Gastrocnemius medialis (tissue), 4 donors: Measurements from ENCODE around the gene MRE11.

ENCODE experiments used
- CTCF ChIP-seq, 5 experiments: fragments of 450-650 bp in 3 of 5; fragments of 200-600 bp in 2 of 5; sonication (generic) in 2 of 5; IDR thresholded peaks in 4 of 5; conservative IDR thresholded peaks in 1 of 5; 1 replicate in 4 of 5; 2 replicates in 1 of 5; pipeline ENCODE4 v1.5.1; 2016 to 2019; ENCODE audit warnings: antibody characterized with exemption in 5 of 5, mild to moderate bottlenecking in 3 of 5, moderate library complexity in 3 of 5
- POLR2A ChIP-seq, 2 donors: fragments of 450-650 bp; IDR thresholded peaks; one replicate each; pipeline ENCODE4 v1.6.1; 2017; ENCODE audit warnings: antibody characterized with exemption in 2 of 2, mild to moderate bottlenecking in 2 of 2, moderate library complexity in 2 of 2

GRCh38 chr11:94481342-94481741, 12.3 kb downstream of the MRE11 start:
- TF ChIP-seq CTCF (IDR thresholded peaks at IDR 0.05 in 4 of 5, conservative IDR thresholded peaks at IDR 0.05 in 1 of 5) (no peak), POLR2A (IDR thresholded peaks at IDR 0.05) (no peak)
